Uterus (tissue), 2 donors: ENCODE measurements around the gene FMNL3.

ENCODE experiments used
- POLR2A ChIP-seq, 2 donors: fragments of 450-650 bp; IDR thresholded peaks; one replicate each; pipeline ENCODE4 v1.6.1; 2016; ENCODE audit warnings: antibody characterized with exemption in 2 of 2, mild to moderate bottlenecking in 1 of 2, moderate library complexity in 1 of 2
- TF ChIP-seq, protein P1 (sequence below), 4 experiments: fragments of 200-600 bp in 2 of 4; fragments of 450-650 bp in 2 of 4; sonication (generic) in 2 of 4; IDR thresholded peaks; one replicate each; pipeline ENCODE4 v1.5.1; 2016 to 2019; ENCODE audit warnings: antibody characterized with exemption in 4 of 4, mild to moderate bottlenecking in 2 of 4, moderate library complexity in 1 of 4

DNA sequence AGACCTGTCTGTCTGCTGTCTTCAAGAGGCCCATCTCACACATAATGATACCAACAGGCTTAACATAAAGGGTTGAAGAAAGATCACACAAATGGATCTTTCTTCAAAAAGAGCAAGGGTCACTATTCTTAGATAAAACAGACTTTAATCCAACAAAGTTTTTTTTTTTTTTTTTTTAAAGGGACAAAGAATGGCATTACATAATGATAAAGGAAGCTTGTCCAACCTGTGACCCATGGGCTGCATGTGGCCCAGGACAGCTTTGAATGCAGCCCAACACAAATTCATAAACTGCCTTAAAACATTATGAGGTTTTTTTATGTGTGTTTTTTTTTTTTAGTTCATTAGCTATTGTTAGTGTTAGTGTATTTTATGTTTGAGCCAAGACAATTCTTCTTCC, 95.0 kb downstream of the FMNL3 start:
- TF ChIP-seq POLR2A (IDR thresholded peaks at IDR 0.05), result no peak
- TF ChIP-seq, protein P1, sequence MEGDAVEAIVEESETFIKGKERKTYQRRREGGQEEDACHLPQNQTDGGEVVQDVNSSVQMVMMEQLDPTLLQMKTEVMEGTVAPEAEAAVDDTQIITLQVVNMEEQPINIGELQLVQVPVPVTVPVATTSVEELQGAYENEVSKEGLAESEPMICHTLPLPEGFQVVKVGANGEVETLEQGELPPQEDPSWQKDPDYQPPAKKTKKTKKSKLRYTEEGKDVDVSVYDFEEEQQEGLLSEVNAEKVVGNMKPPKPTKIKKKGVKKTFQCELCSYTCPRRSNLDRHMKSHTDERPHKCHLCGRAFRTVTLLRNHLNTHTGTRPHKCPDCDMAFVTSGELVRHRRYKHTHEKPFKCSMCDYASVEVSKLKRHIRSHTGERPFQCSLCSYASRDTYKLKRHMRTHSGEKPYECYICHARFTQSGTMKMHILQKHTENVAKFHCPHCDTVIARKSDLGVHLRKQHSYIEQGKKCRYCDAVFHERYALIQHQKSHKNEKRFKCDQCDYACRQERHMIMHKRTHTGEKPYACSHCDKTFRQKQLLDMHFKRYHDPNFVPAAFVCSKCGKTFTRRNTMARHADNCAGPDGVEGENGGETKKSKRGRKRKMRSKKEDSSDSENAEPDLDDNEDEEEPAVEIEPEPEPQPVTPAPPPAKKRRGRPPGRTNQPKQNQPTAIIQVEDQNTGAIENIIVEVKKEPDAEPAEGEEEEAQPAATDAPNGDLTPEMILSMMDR (IDR thresholded peaks at IDR 0.05), result no peak
